ENCODE data around the gene KYNU.
"Not testable (repeated sequence)": the region's sequence is repeated elsewhere in the genome, so short reads cannot be mapped to it uniquely, and the experiment has no call there.

GRCh38 chr2:142869065-142869460, 8.4 kb upstream of the KYNU start:
- not testable (repeated sequence) for TF ChIP-seq POLR2A, EP300 (IDR thresholded peaks at IDR 0.05)
- TF ChIP-seq, protein P1, sequence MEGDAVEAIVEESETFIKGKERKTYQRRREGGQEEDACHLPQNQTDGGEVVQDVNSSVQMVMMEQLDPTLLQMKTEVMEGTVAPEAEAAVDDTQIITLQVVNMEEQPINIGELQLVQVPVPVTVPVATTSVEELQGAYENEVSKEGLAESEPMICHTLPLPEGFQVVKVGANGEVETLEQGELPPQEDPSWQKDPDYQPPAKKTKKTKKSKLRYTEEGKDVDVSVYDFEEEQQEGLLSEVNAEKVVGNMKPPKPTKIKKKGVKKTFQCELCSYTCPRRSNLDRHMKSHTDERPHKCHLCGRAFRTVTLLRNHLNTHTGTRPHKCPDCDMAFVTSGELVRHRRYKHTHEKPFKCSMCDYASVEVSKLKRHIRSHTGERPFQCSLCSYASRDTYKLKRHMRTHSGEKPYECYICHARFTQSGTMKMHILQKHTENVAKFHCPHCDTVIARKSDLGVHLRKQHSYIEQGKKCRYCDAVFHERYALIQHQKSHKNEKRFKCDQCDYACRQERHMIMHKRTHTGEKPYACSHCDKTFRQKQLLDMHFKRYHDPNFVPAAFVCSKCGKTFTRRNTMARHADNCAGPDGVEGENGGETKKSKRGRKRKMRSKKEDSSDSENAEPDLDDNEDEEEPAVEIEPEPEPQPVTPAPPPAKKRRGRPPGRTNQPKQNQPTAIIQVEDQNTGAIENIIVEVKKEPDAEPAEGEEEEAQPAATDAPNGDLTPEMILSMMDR (IDR thresholded peaks at IDR 0.05) = not testable (repeated sequence)

Data from tibial nerve (tissue), 4 donors.